Measurements from ENCODE around the gene TSTD1. TPM values are rescaled to one million over a fixed set of nuclear protein-coding genes. Genes with fewer than 3 reads are reported as not detected.

The TSTD1 gene
- total RNA-seq, 1 donor from 2014 or later, result 13.4 TPM

- Histone ChIP-seq H3K4me3 (no peak overlapping the region), H3K9me3 (replicated peaks) (no peaks in the 10 kb centered on the region)
- intact Hi-C loops (cut with micrococcal nuclease), result no loop called here
These were observed 45.2 kb upstream of the TSTD1 start for GRCh38 chr1:161083748-161084596.

GRCh38 chr1:161082996-161083747 lies 44.4 kb upstream of the TSTD1 start:
- H3K9me3 ChIP-seq (replicated peaks), result no peaks in the 10 kb centered on the region
- peaks cover 19% of the 10 kb centered on the region for H3K27me3 ChIP-seq (ENCODE audit: low read depth)
- H3K36me3 ChIP-seq, result no peaks in the 10 kb centered on the region
- no peaks in the 10 kb centered on the region for H3K4me1 ChIP-seq
- no peak overlapping the region for H3K4me3 ChIP-seq
- intact Hi-C loops (cut with micrococcal nuclease), result no loop called here
- no peak for TF ChIP-seq CTCF (IDR thresholded peaks at IDR 0.05; ENCODE audit: borderline replicate concordance)
- peak overlapping the region; percentile 19 for H3K27ac ChIP-seq (replicated peaks)
- peak; percentile 57 for DNase-seq

More at GRCh38 chr1:161083748-161084596, 45.2 kb upstream of the TSTD1 start:
- no peak for DNase-seq
- TF ChIP-seq CTCF (IDR thresholded peaks at IDR 0.05; ENCODE audit: borderline replicate concordance), result no peak
- peaks cover 11% of the 10 kb centered on the region for H3K27me3 ChIP-seq (ENCODE audit: low read depth)
- H3K36me3 ChIP-seq, result no peaks in the 10 kb centered on the region
- no peak overlapping the region for H3K27ac ChIP-seq (replicated peaks)
- no peaks in the 10 kb centered on the region for H3K4me1 ChIP-seq

GRCh38 chr1:161082483-161082882 lies 43.7 kb upstream of the TSTD1 start:
- DNase-seq, result no peak
- no peaks in the 10 kb centered on the region for H3K9me3 ChIP-seq (replicated peaks)
- intact Hi-C loops (cut with micrococcal nuclease), result no loop called here

GRCh38 chr1:161081519-161081918 lies 42.8 kb upstream of the TSTD1 start:
- intact Hi-C loops (cut with micrococcal nuclease), result no loop called here
- TF ChIP-seq CTCF (IDR thresholded peaks at IDR 0.05; ENCODE audit: borderline replicate concordance), result no peak
- Histone ChIP-seq H3K4me1 (no peaks in the 10 kb centered on the region), H3K27ac (replicated peaks) (no peak overlapping the region), H3K4me3 (no peak overlapping the region), H3K9me3 (replicated peaks) (no peaks in the 10 kb centered on the region), H3K27me3 (ENCODE audit: low read depth) (peaks cover 23% of the 10 kb centered on the region), H3K36me3 (no peaks in the 10 kb centered on the region)
- no peak for DNase-seq

More at GRCh38 chr1:161082483-161082882, 43.7 kb upstream of the TSTD1 start:
- no peak for TF ChIP-seq CTCF (IDR thresholded peaks at IDR 0.05; ENCODE audit: borderline replicate concordance)
- no peak overlapping the region for H3K27ac ChIP-seq (replicated peaks)
- peaks cover 23% of the 10 kb centered on the region for H3K27me3 ChIP-seq (ENCODE audit: low read depth)
- no peaks in the 10 kb centered on the region for H3K4me1 ChIP-seq
- no peaks in the 10 kb centered on the region for H3K36me3 ChIP-seq
- H3K4me3 ChIP-seq, result no peak overlapping the region

- no peaks in the 10 kb centered on the region for H3K4me1 ChIP-seq
- no peaks in the 10 kb centered on the region for H3K36me3 ChIP-seq
- no peak overlapping the region for H3K4me3 ChIP-seq
- H3K27ac ChIP-seq (replicated peaks), result no peak overlapping the region
- no peak for TF ChIP-seq CTCF (IDR thresholded peaks at IDR 0.05; ENCODE audit: borderline replicate concordance)
- no peak for DNase-seq
- intact Hi-C loops (cut with micrococcal nuclease), result no loop called here
- H3K9me3 ChIP-seq (replicated peaks), result no peaks in the 10 kb centered on the region
- peaks cover 23% of the 10 kb centered on the region for H3K27me3 ChIP-seq (ENCODE audit: low read depth)
These were observed 42.0 kb upstream of the TSTD1 start for GRCh38 chr1:161080441-161081405.

Measured in left ventricle myocardium inferior (tissue), 1 donor.